T-helper 2 cell (primary cell): ENCODE measurements around the gene DLGAP1.
"Not testable (repeated sequence)": the region's sequence is repeated elsewhere in the genome, so short reads cannot be mapped to it uniquely, and the experiment has no call there.

ENCODE experiments used
- DNase-seq, 5 experiments: peaks; one replicate each; pipeline versions ENCODE4 v3.0.0 to v3.0.0-alpha.2; 2012 to 2022

Gene DLGAP1

DNA sequence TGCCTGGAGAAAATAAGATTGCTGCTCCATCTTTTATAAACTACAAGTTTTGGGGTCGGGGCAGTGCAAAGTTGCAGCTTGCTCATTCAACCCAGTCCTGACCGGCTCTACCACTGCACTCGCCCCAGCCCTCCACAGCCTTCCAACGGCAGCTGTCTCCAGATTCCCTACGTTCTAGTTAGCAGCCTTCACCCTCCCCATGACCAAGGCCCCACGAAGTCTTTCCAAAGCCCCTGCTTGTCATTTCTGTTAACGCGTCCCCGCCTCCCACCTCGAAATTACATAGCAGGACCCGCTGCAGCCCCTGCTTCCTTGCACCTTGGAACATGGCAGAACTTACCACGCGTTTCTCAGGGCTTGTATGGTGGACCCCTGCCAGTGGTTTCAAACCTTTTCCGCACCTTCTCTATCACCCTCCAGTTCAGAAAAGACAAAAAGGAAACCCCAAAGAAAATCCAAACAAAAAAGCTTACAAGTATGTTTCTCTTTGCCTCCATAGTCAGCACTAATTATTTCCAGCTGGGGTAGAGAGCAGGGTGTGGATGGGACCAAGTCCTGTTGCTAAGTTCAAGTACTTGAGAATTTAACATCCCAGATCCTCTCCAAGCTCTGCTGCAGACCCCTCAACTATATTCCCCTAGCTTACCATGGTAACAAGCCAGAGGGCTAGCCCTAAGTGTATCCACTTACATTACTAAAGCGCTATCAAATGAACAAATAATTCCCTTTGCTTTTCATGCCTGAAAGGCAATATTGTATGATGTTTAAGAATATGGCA lies 843.6 kb downstream of the DLGAP1 start:
- no peak for DNase-seq

DNA sequence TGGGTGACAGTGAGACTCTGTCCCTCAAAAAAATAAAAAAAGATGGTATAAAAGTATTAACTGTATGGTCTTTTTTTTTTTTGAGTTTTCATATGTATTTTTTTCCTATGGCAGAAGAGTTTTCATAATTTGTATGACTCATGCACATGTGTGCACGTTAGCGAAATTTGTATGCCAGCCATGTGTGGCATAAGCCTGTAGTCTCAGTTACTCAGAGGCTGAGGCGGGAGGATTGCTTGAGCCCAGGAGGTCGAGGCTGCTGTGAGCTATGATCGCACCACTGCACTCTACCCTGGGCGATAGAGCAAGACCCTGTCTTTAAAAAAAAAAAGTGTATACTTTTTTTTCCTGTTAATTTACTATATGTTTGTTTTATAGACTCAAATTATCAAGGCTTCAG lies 844.3 kb downstream of the DLGAP1 start:
- DNase-seq = peak in 1 of 5 experiments; percentile 9

DNA sequence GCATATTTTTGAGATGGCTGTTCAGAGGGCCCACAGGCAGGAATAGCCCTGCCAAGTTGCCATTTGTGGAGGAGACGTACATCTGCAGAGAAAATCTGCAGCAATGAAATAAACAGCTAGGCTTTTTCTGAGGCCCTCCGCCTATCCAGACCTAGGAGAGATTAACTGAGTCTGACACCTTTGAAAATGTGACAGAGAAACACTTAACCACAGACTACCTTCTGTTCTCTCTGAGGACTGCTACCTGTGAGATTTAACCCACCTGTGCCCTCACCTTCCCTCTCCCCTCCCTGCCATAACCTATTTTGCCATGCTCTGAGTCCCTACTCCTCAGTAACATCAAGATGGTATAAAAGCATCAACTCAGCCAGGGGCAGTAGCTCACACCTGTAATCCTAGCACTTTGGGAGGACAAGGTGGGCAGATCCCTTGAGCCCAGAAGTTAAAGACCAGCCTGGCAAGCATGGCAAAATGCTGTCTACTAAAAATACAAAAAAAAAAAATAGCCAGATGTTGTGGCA lies 844.9 kb downstream of the DLGAP1 start:
- DNase-seq = peak in 1 of 5 experiments; percentile 26

DNA sequence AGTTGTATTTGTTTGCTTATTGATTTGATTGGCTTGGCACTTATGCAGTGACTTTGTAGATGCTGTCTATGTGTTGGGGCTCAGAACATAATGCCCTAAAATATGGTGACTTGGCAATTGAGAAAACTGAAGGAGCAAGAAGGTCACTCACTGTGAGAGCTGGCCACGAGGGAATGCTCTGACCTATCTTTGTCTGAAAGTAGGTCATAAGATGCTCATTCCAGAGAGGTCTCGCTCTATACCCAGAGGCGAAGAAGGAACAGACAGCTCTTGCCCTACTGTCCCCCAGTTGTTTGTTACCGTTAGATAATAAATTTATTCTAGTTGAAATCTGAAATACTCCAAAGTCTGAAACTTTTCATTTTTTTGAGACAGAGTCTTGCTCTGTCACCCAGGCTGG lies 846.6 kb downstream of the DLGAP1 start:
- DNase-seq = no peak

DNA sequence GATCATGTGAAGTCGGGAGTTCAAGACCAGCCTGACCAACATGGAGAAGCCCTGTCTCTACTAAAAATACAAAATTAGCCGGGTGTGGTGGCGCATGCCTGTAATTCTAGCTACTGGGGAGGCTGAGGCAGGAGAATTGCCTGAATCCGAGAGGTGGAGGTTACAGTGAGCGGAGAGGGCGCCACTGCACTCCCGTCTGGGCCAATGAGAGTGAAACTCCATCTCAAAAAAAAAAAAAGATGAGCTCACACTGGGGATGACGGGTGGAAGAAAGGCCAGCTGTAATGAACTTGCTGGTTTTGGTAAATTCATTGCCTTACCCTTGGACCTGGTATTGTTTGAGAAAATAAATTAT lies 847.0 kb downstream of the DLGAP1 start:
- DNase-seq = not testable (repeated sequence)

DNA sequence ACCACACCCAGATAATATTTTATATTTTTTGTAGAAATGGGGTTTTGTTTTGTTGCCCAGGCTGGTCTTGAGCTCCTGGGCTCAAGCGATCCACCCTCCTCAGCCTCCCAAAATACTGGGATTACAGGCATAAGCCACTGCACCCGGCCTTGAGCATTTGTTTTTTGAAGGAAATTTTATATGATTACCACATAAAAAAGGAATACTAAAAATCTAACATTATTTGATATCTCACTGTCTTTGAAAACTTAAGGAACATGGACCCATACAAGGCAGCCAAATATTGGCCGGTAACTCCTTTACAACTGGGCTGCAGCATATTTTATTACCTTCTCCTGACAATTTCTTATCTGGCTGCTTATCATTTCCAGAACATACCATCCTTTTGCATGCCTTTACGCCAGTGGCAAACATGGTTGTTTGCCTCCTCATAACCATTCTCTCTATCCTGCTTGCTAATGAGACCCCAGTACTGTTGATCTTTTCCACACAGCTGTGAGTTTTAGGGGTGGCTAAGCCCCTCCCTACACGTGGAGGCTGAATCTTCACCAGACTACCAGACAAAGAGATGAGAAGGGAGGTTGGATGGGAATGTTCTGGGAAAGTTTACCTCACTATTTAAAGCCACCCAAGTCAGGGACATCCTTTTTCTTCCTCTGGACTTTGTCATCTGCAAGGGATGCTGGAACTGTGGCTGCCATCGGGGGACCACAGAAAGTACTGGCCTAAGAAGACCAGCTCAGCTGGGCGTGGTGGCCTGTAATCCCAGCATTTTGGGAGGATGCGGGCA lies 847.6 kb downstream of the DLGAP1 start:
- no peak for DNase-seq

DNA sequence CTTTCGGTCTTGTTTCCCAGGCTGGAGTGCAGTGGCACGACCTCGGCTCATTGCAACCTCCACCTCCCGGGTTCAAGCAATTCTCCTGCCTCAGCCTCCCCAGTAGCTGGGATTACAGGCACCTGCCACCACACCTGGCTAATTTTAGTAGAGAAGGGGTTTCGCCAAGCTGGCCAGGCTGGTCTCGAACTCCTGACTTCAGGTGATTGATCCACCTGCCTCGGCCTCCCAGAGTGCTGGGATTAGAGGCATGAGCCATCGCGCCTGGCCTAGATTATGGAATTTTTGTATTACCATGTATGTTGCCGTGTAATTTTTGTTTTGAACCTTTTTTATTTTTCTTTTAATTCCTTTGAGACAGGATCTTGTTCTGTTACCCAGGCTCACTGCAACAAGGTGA lies 848.2 kb downstream of the DLGAP1 start:
- not testable (repeated sequence) for DNase-seq

DNA sequence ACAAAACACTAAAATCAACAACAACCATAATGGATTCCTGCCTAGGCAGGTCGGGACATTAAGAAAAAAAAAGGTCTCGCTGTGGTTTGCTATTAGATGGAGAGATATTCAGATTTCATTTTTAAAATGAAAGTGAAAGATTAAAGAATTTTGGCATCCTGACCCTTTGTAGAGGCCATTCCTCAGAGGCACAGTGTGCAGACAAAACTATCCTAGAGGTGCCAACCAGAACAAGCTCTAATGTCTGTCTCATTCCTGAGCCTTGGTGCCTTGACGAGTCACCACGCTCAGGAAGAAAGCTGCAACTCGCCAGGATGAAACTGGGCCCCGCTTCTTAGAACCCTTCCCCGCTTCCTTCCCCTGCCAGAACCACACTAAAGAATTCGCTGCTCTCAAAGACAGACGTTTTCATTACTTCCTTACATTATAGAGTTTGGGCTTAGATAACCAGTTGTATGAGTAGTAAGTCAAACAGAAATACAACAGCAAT lies 849.1 kb downstream of the DLGAP1 start:
- DNase-seq = peak in 3 of 5 experiments; percentile 40 to 71 (median 45)

DNA sequence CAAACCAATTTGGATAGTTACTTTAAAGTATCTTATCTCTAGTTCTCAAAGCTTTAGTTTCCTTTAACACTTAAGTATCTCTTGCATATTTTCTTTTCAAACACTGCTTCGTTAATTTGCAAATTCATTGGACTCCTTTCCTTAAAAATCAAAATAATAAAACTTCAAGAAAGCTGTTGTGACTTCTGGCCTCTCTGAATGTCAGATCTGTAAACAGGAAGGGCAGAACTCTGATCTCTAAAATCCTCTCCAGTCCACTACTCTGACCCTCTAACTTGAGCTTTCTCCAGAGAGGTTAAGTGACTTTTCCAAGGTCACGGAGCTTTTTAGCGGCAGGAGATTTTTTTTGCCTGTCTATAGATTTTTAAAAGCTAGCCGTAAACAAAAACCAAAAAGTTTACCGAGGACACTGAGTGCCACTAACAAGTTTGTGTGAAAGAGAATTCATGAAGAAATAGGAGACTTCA lies 849.6 kb downstream of the DLGAP1 start:
- no peak for DNase-seq

DNA sequence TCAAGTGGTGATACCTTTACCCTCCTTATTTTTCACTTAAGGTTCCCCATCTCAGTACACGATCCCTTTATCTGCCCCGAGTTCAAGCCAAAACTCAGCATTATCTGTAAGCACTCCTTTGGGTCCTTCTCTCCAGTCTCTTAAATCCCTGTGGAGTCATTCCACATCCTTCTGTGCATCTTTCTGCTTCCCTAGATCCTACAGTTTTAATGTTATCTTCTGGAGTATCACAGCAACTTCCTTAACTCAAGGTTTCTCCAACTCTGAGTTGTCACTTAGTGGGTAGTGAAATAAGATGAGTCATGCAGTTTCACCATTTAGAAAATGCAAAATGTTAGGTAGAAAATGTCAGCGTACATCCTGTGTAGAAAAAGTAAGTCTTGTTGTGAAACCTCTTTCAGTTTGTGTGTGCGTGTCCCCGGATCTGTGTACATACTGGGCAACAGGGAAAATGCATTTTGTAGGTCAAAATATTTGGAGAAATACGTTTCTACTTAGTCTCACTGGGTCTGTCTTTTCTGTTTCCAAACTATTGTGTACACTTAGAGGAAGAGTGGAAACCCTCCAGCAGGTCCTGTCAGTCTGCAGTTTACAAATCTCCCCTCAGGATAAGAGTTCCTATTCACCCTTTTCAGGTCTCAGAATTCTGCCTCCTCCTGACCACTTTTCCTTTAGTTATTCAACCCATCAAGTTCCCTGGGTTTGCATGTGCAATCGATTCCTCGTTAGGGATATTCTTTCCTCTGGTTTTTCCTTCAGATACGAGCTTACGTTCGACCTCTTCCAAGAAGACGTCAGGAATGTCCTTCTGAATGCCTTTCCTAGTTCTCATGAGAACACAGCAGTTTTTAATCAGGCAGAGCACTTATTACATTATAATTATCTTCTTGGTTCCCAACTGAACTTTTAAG lies 850.4 kb downstream of the DLGAP1 start:
- peak in 2 of 5 experiments; percentile 42 to 90 for DNase-seq

DNA sequence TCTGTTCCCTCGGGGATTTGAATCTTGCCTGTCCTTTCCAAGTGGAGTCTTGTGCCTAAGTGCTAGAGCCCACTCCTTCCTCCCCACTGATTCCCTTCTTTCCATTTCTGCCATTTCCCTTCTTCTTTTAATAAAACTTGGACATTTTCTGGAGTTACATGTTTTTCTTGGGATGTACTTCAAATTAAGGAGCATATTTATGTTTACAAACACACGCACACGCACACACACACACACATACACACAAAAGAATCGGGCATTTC lies 850.9 kb downstream of the DLGAP1 start:
- no peak for DNase-seq

DNA sequence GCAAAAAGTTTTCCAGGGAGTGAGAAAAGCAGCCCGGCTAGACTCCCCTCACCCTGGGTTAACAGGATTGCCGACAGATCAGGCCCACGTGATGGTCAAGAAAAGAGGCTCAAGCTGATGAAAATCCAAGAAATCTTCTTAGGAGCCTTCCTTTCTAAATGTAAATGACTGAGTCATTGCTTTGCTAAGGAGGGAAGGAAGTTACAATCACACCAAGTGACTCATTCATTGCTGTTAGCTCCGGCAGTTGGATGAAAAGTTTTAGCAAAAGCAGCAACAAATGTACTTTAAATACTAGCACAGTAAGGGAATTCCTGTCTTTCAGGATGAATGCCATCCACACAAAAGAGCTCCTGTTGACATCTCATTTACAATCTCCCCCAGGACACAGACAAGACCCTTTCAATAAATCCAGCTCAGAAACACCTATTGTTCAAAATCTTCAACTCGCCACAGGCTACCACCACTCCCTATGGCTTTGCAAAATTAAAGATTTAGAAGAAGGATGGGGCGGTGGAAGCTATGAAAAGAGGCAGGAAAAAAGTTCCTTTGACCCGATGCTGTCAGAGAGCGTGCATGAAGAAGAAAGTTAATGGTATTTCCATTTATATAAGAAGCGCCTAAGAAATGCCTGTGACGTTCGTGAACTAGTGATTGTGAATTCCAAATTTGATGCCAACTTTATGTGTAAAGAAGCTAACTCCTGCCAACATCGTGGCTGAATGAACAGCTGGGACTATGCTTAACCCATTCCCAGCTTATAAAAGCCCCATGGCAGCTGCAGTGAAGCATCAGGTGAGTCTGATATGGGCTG lies 851.5 kb downstream of the DLGAP1 start:
- peak in 1 of 5 experiments; percentile 81 for DNase-seq

DNA sequence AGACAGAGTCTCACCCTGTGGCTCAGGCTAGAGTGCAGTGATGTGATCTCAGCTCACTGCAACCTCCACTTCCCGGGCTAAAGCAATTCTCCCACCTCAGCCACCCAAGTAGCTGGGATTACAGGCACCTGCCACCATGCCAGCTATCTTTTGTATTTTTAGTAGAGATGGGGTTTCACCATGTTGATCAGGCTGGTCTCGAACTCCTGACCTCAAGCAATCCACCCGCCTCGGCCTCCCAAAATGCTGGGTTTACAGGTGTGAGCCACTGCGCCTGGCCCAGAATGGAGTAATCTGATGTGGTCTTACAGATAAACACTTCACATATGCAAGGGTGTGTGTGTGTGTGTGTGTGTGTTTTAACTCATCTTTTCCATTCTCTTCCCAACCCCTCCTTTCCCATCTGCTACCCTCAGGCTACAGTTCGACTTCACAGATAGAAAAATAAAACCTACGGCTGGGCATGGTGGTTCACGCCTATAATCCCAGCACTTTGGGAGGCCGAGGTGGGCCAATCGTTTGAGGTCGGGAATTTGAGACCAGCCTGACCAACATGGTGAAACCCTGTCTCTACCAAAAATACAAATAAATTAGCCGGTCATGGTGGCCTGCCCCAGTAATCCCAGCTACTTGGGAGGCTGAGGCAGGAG lies 853.9 kb downstream of the DLGAP1 start:
- DNase-seq = not testable (repeated sequence)

DNA sequence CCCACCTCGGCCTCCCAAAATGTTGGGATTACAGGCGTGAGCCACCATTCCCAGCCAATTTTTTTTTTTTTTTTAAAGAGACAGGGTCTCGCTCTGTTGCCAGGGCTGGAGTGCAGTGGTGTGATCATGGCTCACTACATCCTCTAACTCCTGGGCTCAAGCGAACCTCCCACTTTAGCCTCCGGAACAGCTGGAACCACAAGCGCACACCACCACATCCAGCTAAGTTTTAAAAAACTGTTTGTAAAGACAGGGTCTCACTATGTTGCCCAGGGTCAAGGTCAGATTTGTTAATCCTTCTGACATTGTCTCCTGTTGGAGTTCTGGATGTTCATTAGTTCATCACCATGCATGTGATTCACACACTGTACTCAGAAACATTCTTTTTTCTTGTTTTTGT lies 855.2 kb downstream of the DLGAP1 start:
- DNase-seq = no peak

DNA sequence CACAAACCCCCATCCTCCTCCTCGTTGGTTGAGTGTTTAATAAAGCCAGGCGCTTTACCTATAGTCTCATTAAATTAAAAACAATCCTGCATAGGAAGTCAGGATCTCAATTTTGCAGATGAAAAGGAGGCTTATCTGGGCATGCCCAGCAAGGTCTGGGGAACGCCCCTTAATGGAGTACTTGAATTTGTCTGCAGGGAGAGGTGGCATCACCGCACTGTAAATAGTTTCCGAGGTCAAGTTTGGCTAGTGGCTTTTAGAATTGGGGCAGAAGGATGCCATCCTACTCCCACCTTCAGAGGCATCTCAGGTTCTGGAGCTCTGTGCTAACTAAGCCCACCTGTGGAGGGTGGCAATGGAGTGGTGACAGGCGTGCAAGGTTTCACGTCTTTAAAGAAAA lies 855.9 kb downstream of the DLGAP1 start:
- DNase-seq = no peak

DNA sequence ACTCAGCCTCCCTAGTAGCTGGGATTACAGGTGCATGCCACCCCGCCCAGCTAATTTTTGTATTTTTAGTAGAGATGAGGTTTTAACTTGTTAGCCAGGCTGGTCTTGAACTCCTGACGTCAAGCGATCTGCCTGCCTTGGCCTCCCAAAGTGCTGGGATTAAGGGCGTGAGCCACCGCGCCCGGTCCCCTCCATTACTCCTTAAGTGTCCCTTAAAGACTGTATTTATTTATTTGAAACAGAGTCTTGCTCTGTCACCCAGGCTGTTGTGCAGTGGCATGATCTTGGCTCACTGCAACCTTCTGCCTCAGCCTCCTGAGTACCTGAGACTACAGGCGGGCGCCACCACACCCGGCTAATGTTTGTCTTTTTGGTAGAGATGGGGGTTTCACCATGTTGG lies 856.5 kb downstream of the DLGAP1 start:
- no peak for DNase-seq

DNA sequence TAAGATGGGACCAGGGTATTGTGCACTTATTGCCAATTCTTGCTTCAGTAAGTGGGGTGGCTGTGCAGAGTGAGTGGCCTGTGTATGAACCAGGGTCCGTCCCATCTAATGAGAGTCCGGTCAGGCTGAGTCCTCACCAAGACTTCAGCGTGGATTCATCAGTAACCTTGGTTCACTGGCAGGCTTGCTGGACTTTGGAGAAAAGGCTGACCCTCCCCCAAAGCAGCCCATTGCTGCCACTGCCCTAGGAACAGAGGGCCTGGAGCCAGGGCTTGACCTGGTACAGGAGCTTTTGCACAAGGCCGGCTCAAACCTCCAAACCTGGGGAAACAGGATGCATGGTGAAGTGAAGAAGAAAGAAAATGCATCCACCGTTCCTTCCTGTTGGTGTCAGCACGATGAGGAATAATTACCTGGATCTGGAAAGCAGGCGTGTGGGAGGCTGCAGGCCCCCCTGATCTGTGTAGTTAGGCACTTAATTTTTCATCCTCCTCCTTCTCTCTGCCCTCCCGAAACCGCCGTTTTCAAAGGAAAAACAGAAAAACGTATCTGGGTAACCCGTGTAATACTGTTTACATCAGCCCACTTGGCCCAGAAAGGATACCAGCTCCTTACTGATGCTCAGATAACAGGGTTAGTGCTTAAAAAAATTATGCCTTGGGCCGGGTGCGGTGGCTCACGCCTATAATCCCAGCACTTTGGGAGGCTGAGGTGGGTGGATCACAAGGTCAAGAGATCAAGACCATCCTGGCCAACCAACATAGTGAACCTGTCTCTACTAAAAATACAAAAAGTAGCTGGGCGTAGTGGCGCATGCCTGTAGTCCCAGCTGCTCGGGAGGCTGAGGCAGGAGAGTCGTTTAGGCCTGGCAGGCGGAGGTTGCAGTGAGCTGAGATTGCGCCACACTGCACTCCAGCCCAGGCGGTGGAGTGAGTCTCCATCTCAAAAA lies 857.4 kb downstream of the DLGAP1 start:
- DNase-seq = no peak

DNA sequence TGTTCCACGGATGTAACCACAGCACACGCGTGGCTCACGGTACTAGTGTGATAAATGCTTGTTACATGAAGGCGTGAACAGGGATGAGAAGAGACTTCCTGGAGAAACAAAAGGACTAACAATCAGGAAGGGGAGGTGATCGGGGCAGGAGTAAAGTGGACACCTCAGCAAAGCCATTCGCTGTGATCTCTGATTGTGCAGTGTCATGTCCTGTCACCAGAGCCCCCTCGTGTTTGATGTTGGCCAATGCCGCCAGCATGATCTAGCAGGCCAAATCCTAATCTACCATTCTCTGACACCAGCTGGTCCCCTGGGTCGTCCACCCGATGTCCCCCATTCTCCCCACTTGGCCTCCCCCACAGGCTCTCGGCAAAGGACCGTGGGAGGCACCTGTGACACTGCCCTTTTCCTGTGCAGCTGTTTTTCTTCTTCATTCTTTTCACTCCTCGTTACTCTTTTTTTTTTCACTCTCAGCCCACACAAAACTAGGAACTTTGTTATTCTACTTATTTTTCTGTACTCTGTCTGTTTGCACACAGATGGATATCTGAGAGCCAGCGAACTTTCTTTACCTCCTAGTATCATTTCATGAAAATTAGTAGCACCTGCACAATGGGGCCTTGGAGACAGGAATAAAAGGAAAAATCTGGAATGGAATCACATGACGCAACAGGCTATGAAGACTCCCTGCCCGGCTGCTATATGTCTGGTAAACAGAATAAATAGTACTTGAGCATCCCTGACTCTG lies 858.3 kb downstream of the DLGAP1 start:
- peak in 4 of 5 experiments; percentile 18 to 82 (median 28) for DNase-seq

DNA sequence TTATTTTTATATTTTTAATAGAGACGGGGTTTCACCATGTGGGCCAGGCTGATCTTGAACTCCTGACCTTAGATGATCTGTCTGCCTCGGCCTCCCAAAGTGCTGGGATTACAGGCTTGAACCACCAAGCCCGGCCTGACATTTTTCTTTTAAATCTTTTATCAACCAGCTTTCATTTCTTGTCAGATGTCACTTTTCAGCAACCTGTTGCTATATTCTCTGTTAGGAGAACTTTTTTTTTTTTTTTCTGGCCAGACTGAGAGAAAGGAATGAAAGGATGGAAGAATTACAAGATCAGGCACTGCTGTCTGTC lies 858.8 kb downstream of the DLGAP1 start:
- DNase-seq = no peak
